ENCODE results near the gene DPP10.
"Not testable (repeated sequence)": the region's sequence is repeated elsewhere in the genome, so short reads cannot be mapped to it uniquely, and the experiment has no call there.

Gene DPP10

GRCh38 chr2:114742245-114742644 is 299.8 kb downstream of the DPP10 start:
- no peaks in the 10 kb centered on the region for H3K9me3 ChIP-seq (replicated peaks in 1 of 2; ENCODE audit: control insufficient read depth in 2 of 2, insufficient read depth in 1 of 2, low read depth in 1 of 2, low read length in 2 of 2)
- H2BK5ac ChIP-seq (ENCODE audit: low read length): no peak overlapping the region
- H3K4ac ChIP-seq (ENCODE audit: low read length): no peak overlapping the region
- no peak overlapping the region for H2BK12ac ChIP-seq (ENCODE audit: low read length)
- no peak overlapping the region for H2AFZ ChIP-seq (ENCODE audit: low read length)
- H3K36me3 ChIP-seq (replicated peaks in 1 of 2; ENCODE audit: control insufficient read depth in 2 of 2, insufficient read depth in 2 of 2, low read length in 2 of 2): no peaks in the 10 kb centered on the region
- no peak overlapping the region for H3K27ac ChIP-seq (replicated peaks; ENCODE audit: low read length)
- no peak overlapping the region for H2BK15ac ChIP-seq (ENCODE audit: low read length)
- WGBS, 2 donors (ENCODE audit: extremely low coverage in 2 of 2, insufficient read length in 2 of 2, insufficient replicate concordance in 1 of 2): no CpG with 5 or more reads among the region's 1 CpG
- H3K23ac ChIP-seq (ENCODE audit: low read depth, low read length, poor library complexity): no peak overlapping the region
- H3K79me1 ChIP-seq (ENCODE audit: low read depth, low read length): no peaks in the 10 kb centered on the region
- H4K91ac ChIP-seq (ENCODE audit: low read depth, low read length, poor library complexity): no peak overlapping the region
- H3K27me3 ChIP-seq (ENCODE audit: control insufficient read depth in 3 of 3, insufficient read depth in 3 of 3, low read depth in 1 of 3, low read length in 3 of 3): no peaks in the 10 kb centered on the region
- no peak overlapping the region for H3K4me3 ChIP-seq (ENCODE audit: low read length in 2 of 2)
- no peak overlapping the region for H3K14ac ChIP-seq (ENCODE audit: low read length)
- H4K8ac ChIP-seq (ENCODE audit: low read depth, low read length): no peak overlapping the region
- H2AK5ac ChIP-seq (ENCODE audit: low read depth, low read length): no peak overlapping the region
- no peak overlapping the region for H2BK120ac ChIP-seq (ENCODE audit: low read depth, low read length)
- no peak overlapping the region for H3K18ac ChIP-seq (ENCODE audit: low read length)
- H3K9ac ChIP-seq (ENCODE audit: low read depth, low read length, poor library complexity): no peak overlapping the region
- H3K4me2 ChIP-seq (ENCODE audit: insufficient read depth, low read length, poor library complexity, severe bottlenecking): no peak overlapping the region
- DNase-seq (ENCODE audit: low spot score): no peak
- H3K4me1 ChIP-seq (ENCODE audit: control insufficient read depth in 2 of 2, insufficient read depth in 1 of 2, low read depth in 1 of 2, low read length in 2 of 2): peaks cover 0 to 7% of the 10 kb centered on the region in 2 donors

GRCh38 chr2:114745700-114746099 is 303.3 kb downstream of the DPP10 start:
- no peak overlapping the region for H3K4ac ChIP-seq (ENCODE audit: low read length)
- H3K23ac ChIP-seq (ENCODE audit: low read depth, low read length, poor library complexity): no peak overlapping the region
- H3K9me3 ChIP-seq (replicated peaks in 1 of 2; ENCODE audit: control insufficient read depth in 2 of 2, insufficient read depth in 1 of 2, low read depth in 1 of 2, low read length in 2 of 2): no peaks in the 10 kb centered on the region
- no peak overlapping the region for H3K4me3 ChIP-seq (ENCODE audit: low read length in 2 of 2)
- H2AK5ac ChIP-seq (ENCODE audit: low read depth, low read length): no peak overlapping the region
- H2BK12ac ChIP-seq (ENCODE audit: low read length): no peak overlapping the region
- no peak overlapping the region for H2BK15ac ChIP-seq (ENCODE audit: low read length)
- H3K79me1 ChIP-seq (ENCODE audit: low read depth, low read length): no peaks in the 10 kb centered on the region
- H2AFZ ChIP-seq (ENCODE audit: low read length): peak overlapping the region; percentile 3
- H3K9ac ChIP-seq (ENCODE audit: low read depth, low read length, poor library complexity): no peak overlapping the region
- no CpG with 5 or more reads among the region's 2 CpGs for WGBS, 2 donors (ENCODE audit: extremely low coverage in 2 of 2, insufficient read length in 2 of 2, insufficient replicate concordance in 1 of 2)
- no peak overlapping the region for H3K4me2 ChIP-seq (ENCODE audit: insufficient read depth, low read length, poor library complexity, severe bottlenecking)
- H3K14ac ChIP-seq (ENCODE audit: low read length): no peak overlapping the region
- no peaks in the 10 kb centered on the region for H3K27me3 ChIP-seq (ENCODE audit: control insufficient read depth in 3 of 3, insufficient read depth in 3 of 3, low read depth in 1 of 3, low read length in 3 of 3)
- peaks cover 0 to 7% of the 10 kb centered on the region in 2 donors for H3K4me1 ChIP-seq (ENCODE audit: control insufficient read depth in 2 of 2, insufficient read depth in 1 of 2, low read depth in 1 of 2, low read length in 2 of 2)
- H3K18ac ChIP-seq (ENCODE audit: low read length): no peak overlapping the region
- no peak overlapping the region for H2BK5ac ChIP-seq (ENCODE audit: low read length)
- no peak overlapping the region for H4K8ac ChIP-seq (ENCODE audit: low read depth, low read length)
- DNase-seq (ENCODE audit: low spot score): no peak
- H4K91ac ChIP-seq (ENCODE audit: low read depth, low read length, poor library complexity): no peak overlapping the region
- no peak overlapping the region for H2BK120ac ChIP-seq (ENCODE audit: low read depth, low read length)
- no peaks in the 10 kb centered on the region for H3K36me3 ChIP-seq (replicated peaks in 1 of 2; ENCODE audit: control insufficient read depth in 2 of 2, insufficient read depth in 2 of 2, low read length in 2 of 2)
- no peak overlapping the region for H3K27ac ChIP-seq (replicated peaks; ENCODE audit: low read length)

DNA sequence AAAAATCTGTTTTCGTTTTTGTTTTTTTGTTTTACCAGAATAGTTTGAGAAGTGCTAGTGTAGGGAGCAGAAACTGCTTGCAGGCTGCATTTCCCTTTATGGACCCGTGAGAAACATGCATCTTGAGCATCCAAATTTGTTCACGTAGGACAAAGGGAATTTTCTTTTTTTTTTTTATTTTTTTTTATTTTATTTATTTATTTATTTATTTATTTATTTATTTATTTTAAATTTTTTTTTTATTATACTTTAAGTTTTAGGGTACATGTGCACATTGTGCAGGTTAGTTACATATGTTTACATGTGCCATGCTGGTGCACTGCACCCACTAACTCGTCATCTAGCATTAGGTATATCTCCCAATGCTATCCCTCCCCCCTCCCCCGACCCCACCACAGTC is 305.7 kb downstream of the DPP10 start:
- not testable (repeated sequence) for H2BK120ac ChIP-seq (ENCODE audit: low read depth, low read length); H2BK15ac ChIP-seq (ENCODE audit: low read length); H4K91ac ChIP-seq (ENCODE audit: low read depth, low read length, poor library complexity); H3K9ac ChIP-seq (ENCODE audit: low read depth, low read length, poor library complexity); H3K4me2 ChIP-seq (ENCODE audit: insufficient read depth, low read length, poor library complexity, severe bottlenecking); H3K4ac ChIP-seq (ENCODE audit: low read length); H2BK12ac ChIP-seq (ENCODE audit: low read length); H3K18ac ChIP-seq (ENCODE audit: low read length); DNase-seq (ENCODE audit: low spot score); H3K36me3 ChIP-seq (replicated peaks in 1 of 2; ENCODE audit: control insufficient read depth in 2 of 2, insufficient read depth in 2 of 2, low read length in 2 of 2); H3K4me3 ChIP-seq (ENCODE audit: low read length in 2 of 2); H3K27ac ChIP-seq (replicated peaks; ENCODE audit: low read length); H3K14ac ChIP-seq (ENCODE audit: low read length); H2AK5ac ChIP-seq (ENCODE audit: low read depth, low read length); H3K23ac ChIP-seq (ENCODE audit: low read depth, low read length, poor library complexity); H2BK5ac ChIP-seq (ENCODE audit: low read length); H2AFZ ChIP-seq (ENCODE audit: low read length); H3K9me3 ChIP-seq (replicated peaks in 1 of 2; ENCODE audit: control insufficient read depth in 2 of 2, insufficient read depth in 1 of 2, low read depth in 1 of 2, low read length in 2 of 2); H4K8ac ChIP-seq (ENCODE audit: low read depth, low read length); H3K27me3 ChIP-seq (ENCODE audit: control insufficient read depth in 3 of 3, insufficient read depth in 3 of 3, low read depth in 1 of 3, low read length in 3 of 3); H3K4me1 ChIP-seq (ENCODE audit: control insufficient read depth in 2 of 2, insufficient read depth in 1 of 2, low read depth in 1 of 2, low read length in 2 of 2); H3K79me1 ChIP-seq (ENCODE audit: low read depth, low read length)
- WGBS, 2 donors (ENCODE audit: extremely low coverage in 2 of 2, insufficient read length in 2 of 2, insufficient replicate concordance in 1 of 2): no CpG with 5 or more reads among the region's 5 CpGs

DNA sequence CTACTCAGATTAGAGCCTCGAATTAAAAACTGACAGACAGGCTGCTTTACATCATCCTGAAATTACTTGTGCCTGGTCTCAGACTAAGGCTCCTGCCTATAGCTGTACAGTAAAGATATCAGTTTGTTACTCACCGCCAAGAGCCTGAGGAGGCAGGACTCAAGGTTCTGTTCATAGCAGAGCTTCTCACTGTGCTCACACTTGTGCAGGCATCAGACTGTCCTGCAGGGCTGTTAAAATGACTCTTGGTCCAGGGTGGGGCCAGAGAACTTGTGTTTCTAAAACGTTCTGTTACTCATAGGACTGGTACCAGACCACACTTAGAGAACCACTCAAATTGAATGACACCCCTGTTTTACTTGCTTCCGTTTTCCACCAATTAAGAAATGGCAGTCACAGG is 310.0 kb downstream of the DPP10 start:
- no peak overlapping the region for H3K18ac ChIP-seq (ENCODE audit: low read length)
- no peaks in the 10 kb centered on the region for H3K36me3 ChIP-seq (replicated peaks in 1 of 2; ENCODE audit: control insufficient read depth in 2 of 2, insufficient read depth in 2 of 2, low read length in 2 of 2)
- H4K91ac ChIP-seq (ENCODE audit: low read depth, low read length, poor library complexity): no peak overlapping the region
- H2AK5ac ChIP-seq (ENCODE audit: low read depth, low read length): no peak overlapping the region
- H3K4me1 ChIP-seq (ENCODE audit: control insufficient read depth in 2 of 2, insufficient read depth in 1 of 2, low read depth in 1 of 2, low read length in 2 of 2): no peaks in the 10 kb centered on the region
- H3K9me3 ChIP-seq (replicated peaks in 1 of 2; ENCODE audit: control insufficient read depth in 2 of 2, insufficient read depth in 1 of 2, low read depth in 1 of 2, low read length in 2 of 2): no peaks in the 10 kb centered on the region
- H3K27ac ChIP-seq (replicated peaks; ENCODE audit: low read length): no peak overlapping the region
- no peak overlapping the region for H2BK12ac ChIP-seq (ENCODE audit: low read length)
- no peak for DNase-seq (ENCODE audit: low spot score)
- H3K9ac ChIP-seq (ENCODE audit: low read depth, low read length, poor library complexity): no peak overlapping the region
- no peak overlapping the region for H3K4me3 ChIP-seq (ENCODE audit: low read length in 2 of 2)
- no peaks in the 10 kb centered on the region for H3K27me3 ChIP-seq (ENCODE audit: control insufficient read depth in 3 of 3, insufficient read depth in 3 of 3, low read depth in 1 of 3, low read length in 3 of 3)
- no peak overlapping the region for H2BK120ac ChIP-seq (ENCODE audit: low read depth, low read length)
- H3K14ac ChIP-seq (ENCODE audit: low read length): no peak overlapping the region
- H3K4ac ChIP-seq (ENCODE audit: low read length): no peak overlapping the region
- H2AFZ ChIP-seq (ENCODE audit: low read length): no peak overlapping the region
- H2BK15ac ChIP-seq (ENCODE audit: low read length): no peak overlapping the region
- no peak overlapping the region for H3K23ac ChIP-seq (ENCODE audit: low read depth, low read length, poor library complexity)
- H4K8ac ChIP-seq (ENCODE audit: low read depth, low read length): no peak overlapping the region
- no peaks in the 10 kb centered on the region for H3K79me1 ChIP-seq (ENCODE audit: low read depth, low read length)
- WGBS, 2 donors (ENCODE audit: extremely low coverage in 2 of 2, insufficient read length in 2 of 2, insufficient replicate concordance in 1 of 2): no CpG with 5 or more reads among the region's 4 CpGs
- no peak overlapping the region for H3K4me2 ChIP-seq (ENCODE audit: insufficient read depth, low read length, poor library complexity, severe bottlenecking)
- no peak overlapping the region for H2BK5ac ChIP-seq (ENCODE audit: low read length)
